GM21717 (cell line): ENCODE measurements around the gene PDE8B.

ENCODE experiments used
- ATAC-seq: cut with Tn5 transposase; IDR thresholded peaks from one replicate; pipeline ENCODE4 v1.9.1; 2021; ENCODE audit warnings: mild to moderate bottlenecking, moderate library complexity; ENCODE audit not compliant: unreplicated experiment

The PDE8B gene

DNA sequence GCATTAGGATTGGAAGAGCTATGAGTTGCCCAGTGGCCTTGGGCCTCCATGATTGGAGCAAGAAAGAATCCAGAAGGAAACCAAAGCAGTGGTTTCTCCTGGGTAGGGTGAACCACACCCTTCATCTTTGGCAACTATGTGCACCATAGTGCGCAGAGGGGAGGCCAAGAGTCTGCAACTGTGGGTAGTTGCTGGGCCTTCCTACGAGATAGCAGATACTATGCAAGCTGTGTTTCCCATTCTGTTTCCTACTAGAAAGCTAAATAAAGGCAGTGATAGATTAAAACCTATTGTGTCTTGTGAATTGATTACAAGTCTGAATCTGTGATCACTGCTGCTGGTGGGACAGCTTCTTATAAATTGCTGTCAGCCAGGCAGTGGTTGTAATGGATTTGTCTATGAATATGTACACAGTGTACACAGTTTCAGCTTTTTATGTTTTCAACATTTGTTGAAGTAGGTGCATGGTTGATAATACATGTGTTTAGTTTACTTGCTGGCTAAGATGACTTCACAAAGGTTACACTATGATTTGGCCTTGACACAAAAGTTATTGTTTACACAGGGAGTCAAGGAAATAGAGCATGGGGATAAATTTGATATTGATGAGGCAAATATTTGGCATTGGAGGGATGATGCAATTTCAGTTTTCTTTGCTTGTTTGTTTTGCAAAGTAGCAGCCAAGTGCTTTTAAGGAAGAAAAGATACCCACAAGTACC is 23.7 kb upstream of the PDE8B start:
- ATAC-seq: no peak

DNA sequence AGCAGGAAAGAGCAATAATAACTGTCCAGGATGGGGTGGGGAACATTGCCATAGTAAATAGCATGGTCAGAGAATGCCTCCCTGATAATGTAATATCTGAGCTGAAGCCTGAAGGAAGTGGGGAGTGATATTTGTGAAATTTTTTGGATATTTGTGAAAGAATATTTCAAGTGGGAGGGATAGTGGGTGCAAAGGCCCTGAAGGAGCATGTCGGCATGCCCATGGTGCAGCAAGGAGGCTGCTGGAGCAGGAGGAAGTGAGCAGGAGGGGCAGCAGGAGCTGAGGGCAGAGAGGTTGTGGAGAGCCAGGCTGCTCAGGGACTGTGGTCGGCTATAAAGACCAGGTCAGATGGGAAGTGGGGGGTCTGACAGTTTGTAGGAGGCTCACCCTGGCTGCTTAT is 21.1 kb upstream of the PDE8B start:
- ATAC-seq: no peak

DNA sequence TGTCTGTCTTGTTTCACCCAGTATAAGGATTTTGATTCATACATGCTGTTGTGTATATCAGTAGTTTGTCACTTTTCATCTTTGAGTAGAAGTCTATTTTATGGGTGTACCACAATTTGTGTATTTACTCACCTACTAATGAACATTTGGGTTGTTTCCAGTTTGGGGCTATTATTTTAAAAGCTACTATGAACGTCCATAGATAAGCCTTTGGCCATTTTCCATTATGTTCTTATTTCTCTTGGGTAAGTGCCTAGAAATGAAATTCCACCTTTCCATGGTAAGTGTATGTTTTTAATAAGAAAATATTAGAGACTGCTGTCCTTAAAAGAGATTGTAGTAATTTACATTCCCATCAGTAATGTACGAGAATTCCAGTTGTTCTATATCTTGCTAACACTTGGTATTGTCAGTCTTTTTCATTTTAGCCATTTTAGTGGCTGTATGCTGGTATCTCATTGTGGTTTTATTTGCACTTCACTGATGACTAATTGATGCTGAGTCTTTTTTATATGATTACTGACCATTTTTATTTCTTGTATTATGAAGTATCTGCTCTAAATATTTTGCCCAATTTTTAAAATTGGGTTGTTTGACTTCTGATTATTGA is 17.9 kb upstream of the PDE8B start:
- ATAC-seq: no peak

DNA sequence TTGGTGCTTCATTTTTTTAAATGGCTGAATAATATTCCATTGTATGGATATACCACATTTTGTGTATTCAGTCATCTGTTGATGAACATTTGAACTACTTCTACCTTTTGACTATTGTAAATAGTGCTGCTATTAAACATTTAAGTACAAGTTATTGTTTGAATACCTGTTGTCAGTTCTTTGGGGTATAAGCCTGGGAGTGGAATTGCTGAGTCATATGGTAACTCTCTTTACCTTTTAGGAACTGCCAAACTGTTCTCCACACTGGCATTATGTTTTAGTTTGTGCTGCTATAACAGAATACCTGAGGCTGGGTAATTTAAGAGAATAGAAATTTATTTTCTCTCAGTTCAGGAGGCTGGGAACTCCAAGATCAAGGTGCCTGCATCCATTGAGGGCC is 15.7 kb upstream of the PDE8B start:
- ATAC-seq: no peak

DNA sequence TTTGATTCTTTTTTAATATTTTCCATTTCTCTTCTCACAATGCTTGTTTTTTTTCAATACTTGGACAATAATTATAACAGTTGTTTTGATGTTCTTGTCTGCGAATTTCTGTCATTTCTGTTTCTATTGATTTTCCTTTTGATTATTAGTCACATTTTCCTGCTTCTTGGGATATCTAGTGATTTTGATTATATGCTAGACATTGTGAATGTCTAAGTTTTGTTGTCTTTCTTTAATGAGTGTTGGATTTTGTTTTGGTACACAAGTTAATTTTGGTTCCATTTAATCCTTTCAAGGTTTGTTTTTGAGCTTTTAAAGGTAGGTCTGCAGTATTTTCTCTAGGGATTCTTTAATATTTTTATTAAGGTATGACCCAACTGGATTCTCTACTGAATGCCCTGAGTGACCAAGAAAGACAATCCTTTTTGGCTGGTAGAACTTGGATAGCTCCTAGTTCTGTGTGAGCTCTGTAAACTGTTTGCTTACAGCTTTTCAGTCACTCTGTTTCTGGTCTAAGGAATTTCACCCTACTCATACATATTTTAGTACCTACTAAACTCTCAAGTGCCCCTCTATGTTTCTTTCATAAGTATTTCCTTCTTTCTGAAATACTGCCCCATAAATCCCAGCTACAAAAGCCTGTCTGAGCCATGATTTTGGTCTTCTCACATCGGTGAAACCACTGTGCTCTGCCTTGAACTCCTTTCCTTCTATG is 12.5 kb upstream of the PDE8B start:
- ATAC-seq: no peak

DNA sequence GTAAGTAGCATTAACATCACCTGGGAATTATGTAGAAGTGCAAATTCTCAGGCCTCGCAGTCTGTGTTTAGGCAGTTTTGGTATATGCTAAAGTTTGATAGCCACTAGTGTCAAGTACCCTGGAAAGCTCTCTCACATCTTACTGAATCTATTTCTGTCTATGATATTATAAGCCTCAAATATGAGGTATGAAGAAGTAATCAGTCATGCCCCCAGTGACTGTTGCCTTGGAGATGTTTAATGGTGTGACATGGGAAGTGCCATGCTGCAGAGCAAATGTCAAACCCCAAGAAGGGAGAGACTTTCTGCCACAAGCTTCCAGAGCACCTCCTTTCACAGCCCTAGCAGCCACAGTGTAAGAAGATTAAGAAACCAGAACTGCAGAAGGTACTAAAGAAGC is 9.8 kb upstream of the PDE8B start:
- no peak for ATAC-seq

DNA sequence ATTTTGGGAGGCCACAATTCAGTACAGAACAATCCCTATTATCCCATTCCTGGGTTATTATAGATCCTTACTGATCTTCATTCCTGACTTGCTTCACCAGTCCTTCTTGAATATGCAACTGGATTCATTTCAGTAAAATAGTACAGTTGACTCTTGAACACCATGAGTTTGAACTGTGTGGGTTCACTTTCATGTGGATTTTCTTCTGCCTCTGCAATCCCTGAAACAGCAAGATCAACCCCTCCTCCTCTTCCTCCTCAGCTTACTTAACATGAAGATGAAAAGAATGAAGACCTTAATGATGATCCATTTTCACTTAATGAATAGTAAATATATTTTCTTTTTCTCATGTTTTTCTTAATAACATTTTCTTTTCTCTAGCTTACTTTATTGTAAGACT is 8.3 kb upstream of the PDE8B start:
- no peak for ATAC-seq

DNA sequence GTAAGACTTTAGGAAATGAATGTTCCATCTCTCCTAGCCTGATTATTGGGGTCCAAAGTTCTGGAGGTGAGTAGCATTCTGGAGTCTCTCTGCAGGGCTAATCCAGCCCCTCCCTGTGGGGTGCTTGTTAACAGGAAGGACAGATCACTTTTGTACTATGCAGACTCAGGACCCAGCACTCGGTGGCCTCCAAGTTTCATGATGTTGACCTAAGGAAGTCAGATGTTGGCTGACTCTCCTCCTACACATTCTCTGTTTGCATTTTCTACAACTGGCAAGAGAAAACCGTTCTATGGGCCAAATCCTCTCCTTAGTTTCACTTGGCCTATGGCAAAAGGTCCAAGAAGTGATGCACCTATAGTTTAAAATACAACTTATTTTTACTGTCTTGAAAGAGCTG is 5.5 kb upstream of the PDE8B start:
- ATAC-seq: no peak

DNA sequence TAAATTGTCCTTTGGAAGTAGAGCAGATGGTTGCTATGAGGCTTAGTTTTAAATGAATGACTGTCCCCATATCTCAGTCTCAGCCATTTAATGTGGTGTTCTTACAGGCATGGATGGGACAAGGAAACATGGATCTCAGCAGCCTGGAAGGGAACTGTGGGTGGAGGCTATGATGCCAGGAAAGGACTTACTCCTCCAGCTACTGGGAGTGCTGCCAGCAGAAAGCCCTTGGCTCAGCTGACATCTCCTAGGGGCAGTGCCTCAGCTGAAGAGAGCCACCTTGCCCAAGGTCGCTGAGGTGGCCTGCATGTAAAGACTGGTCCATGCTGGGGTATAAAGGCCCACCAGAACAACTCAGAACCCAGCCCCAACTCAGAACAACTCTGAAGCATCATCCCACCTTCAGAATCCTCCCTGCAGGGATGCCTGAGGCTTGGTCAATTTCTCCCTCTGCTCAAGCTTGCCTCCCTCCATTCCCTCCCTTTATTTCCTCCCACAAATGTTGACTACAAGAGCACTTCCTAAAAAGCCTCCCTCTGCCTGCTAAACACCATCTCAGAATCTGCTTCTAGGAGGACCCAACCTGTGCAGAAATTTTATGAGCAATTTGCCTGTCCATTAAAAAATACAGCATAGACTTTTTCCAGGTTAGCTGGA is 1.8 kb upstream of the PDE8B start:
- no peak for ATAC-seq

DNA sequence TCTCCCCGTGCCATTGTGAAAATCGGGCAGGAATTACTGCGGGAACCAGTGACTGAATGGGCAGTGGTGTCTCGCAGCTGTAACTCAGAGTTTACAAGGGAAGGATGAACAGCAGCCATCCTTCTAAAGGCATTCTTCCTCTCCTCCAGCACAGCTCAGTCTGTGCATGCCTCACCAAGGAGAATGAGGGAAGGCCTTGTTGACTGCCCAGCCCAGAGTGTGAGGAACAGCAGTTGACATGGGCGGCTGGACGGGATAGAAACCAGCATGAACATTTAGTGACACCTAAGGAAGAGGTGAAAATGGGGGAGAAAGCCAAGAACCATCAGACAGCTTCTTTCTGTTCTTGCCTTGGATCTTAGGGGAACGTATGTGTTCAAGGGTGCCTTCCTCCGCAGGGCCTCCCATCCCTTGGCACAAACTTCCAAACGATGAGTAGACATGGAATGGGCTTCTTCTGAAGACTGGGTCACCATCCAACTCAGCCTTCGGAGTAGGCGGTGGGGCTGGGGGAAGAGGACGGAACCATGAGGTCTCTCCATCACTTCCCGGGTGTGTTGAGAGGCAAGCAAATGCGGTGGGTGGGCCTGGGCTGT is 887 bp upstream of the PDE8B start:
- no peak for ATAC-seq

DNA sequence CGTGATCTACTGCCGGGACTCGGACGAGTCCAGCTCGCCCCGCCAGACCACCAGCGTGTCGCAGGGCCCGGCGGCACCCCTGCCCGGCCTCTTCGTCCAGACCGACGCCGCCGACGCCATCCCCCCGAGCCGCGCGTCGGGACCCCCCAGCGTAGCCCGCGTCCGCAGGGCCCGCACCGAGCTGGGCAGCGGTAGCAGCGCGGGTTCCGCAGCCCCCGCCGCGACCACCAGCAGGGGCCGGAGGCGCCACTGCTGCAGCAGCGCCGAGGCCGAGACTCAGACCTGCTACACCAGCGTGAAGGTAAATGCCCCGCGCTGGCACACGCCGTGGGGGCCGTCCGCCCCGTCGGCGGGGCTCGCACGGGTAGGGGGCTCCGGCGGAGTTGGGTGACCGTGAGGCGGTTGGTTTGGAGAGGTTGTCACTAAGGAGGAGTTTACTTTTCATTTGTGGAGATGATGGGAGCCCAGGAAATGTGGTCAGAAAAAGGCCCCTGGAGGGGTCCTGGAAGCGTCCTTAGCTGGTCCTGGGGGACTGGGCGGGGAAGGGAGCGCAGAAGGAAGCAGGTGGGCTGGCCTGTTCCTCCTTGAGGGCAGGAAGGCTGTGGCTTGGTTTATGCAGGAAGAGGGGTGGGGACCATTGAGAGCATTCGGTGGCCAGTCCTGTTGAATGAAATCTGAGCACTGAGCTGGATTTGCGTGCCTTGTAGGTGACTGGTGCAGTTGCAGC is 647 bp downstream of the PDE8B start:
- ATAC-seq: no peak

DNA sequence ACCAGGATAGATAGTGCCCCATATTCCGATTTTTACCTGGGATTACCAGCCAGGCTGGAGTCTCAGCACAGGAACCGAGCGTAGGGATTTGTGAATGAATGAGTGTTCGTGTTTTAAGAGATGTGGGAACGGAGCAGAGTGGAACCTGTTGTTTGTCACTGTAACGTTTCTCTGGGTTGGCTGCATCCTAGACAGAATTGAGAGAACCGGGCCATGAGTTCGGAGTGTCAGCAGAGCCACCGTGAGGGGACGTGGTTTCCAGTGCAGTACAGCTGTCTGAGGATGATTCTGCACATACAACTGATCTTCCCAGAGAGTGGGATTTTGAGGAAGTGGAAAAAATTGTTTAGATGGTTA is 1.2 kb downstream of the PDE8B start:
- ATAC-seq: no peak

DNA sequence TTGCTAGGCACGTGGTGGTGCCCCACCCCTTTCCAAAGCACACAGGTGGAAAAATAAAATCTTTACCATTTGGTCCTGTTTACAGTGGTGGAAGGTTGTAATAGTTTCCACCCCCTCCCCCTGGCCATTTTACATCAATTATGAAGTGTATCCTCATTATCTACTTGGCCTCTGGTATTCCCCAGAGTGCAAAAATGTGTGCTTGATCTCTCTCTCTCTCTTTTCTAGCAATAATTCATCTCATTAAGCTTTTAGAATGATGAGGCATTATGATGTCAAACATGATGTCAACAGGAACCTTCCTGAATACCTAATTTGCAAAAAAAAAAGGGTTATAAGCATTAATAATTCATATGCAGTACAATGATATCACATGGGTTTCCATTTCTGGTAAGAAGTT is 3.1 kb downstream of the PDE8B start:
- no peak for ATAC-seq

DNA sequence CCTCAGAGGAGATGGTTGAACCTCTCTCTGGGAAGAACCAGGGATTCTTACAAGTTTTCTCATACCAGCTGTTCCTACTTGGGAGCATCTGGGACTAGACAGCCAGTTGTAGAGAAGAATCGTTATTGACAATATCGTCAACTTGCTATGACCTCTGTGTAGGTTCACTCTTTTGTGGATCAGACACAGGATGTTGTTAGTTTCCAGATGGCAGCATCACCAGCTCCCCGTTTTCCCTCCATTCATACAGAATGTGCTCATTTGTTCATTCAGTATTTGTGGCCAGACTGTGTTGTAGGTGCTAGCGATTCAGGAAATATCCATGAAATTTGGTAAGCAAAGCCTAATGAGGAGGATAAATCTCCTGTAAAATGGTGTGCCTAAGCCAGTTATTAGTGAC is 3.7 kb downstream of the PDE8B start:
- no peak for ATAC-seq

DNA sequence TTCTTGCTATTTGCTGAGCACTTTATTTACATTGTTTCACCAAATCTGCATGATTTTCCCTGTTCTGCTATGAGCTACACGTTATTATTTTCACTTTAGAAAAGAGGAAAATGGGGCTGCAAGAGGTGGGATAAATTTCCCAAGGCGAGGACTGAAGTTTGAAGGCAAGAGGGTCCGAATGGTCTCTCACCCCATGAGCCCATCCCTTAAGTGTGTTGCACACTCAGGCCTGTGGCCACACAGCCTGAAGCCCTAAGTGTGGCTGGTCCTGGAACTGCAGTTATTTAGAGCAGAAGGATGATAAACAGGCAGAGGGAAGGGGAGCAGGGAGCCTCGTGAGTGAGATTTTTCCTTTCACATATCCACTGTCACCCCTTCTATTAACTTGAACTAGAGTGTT is 7.8 kb downstream of the PDE8B start:
- no peak for ATAC-seq

DNA sequence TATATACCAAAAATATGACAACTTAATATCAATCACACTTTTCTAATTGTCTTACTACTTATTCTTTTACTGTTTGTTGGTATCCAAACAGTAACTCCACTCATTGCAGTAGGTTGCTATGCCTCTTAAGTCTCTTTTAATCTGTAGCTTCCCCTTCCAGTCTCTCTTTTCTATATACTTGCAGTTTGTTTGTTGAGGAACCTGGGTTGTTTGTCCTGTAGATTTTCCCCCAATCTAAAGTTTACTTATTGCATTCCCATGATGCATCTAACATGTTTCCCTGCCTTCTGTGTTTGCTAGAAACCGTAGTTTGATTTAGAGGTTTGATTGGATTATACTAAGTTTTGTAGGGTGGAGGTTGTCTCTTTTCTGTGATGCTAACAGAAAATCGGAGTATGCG is 10.6 kb downstream of the PDE8B start:
- ATAC-seq: no peak

DNA sequence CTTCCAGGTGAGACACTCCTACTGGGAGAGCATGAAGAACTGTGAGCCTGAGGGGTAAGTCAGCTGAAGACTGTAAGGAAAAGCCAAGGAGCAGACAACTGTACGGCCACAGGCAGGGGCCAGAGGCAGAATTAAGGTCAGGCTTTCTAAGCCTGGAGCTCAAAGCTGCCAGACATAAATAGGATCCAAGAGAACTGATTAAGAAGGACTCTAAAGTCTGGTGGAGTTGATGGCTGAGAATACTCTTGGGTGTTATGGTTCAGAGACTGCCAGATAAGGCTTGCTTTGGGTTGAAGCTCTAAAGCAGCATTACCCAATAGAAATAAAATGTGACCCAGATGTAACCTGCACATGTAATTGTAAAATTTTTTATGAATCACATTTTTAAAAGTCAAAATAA is 12.2 kb downstream of the PDE8B start:
- no peak for ATAC-seq

DNA sequence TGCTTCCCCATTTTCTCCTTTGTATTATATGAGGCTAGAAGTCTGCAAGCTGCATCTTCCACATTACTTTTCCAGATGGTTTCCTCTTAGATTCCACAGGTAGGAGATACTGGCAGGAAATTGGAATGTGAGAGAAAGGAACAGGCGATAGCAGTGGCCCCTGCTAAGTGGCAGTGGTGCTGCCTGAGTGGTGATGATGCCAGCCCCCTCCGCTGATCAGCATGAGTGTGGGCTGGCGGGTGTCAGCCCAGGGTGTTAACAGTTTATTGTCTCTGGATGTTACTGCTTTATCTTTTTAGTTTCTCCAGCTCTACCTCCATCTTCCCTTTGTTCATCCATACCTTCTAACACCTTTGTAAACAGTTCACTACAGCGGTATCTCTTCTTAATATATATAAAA is 13.2 kb downstream of the PDE8B start:
- no peak for ATAC-seq

DNA sequence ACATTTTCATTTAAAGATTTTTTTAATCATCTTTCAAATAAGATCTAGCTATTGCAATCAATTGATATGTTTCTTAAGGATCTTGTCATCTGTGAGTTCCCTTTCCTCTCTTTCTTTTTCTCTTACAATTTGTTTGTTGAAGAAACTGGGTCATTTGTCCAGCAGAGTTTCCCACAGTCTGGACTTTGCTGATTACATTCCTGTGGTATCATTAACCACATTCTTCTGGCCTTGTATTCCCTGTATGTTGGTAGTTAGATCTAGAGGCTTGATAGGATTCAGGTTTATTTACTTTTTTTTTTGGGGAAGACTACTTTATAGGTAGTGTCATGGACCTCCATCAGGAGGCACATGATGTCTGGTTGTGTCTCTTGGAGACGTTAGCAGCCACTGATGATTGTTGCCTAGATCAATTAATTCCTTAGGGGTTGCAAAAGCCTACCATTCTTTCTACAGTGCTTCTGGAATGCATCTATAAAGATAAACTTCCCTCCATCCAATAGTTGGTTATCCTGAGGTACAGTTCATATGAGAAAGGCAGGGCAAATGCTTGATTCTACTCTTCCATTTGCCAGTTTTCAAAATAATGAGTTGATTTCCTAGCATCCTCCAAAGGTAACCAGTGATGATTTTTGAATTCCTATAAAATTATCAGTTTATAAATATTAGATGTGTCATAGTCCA is 14.3 kb downstream of the PDE8B start:
- no peak for ATAC-seq

DNA sequence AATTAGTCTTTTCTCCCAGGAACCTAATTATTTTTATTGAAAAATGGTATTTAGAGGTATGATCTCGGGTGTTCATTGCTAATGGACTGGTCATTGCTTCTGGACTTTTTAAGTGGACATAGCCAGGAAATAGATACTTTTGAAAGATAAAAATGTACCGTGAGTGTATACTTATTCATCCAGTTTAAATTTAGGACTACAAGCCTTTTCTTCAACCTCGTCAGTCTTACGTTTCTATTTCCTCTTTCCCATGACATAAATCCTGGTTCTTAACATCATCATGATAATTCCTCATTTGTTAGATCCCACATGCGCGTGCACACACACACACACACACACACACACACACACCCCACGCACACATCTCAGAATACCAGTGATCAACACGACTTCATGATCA is 15.1 kb downstream of the PDE8B start:
- ATAC-seq: no peak
